ENCODE data around the gene HERPUD1. TPM values are rescaled to one million over a fixed set of nuclear protein-coding genes. Genes with fewer than 3 reads are reported as not detected.
"Not testable (repeated sequence)": the region's sequence is repeated elsewhere in the genome, so short reads cannot be mapped to it uniquely, and the experiment has no call there.

HERPUD1 gene
- total and polyA plus RNA-seq, 5 donors, result 94.6 to 126 (median 116) TPM

GRCh38 chr16:56964243-56965148, 32.6 kb downstream of the HERPUD1 start:
- peaks cover 7% of the 10 kb centered on the region for H3K4me1 ChIP-seq (ENCODE audit: control insufficient read depth, insufficient read depth, low read length)
- DNase-seq (peak; percentile 91 to 97 (median 95)), ATAC-seq (peak; percentile 32 to 74)
- no peaks in the 10 kb centered on the region for H3K27me3 ChIP-seq (ENCODE audit: control insufficient read depth, insufficient read depth)
- no peak overlapping the region for H3K27ac ChIP-seq (ENCODE audit: low read length)
- H3K4me3 ChIP-seq (ENCODE audit: low read length), result no peak overlapping the region
- WGBS, result 45% methylated on average over 30 of the region's 30 CpGs
- intact Hi-C loops (cut with DNase I), result loop anchor here in 1 of 4 donors (10.0 kb wide), 1 partner anchor 80 kb away; no protein-coding TSS in a partner anchor
- H3K9me3 ChIP-seq (ENCODE audit: control insufficient read depth, low read length), result no peaks in the 10 kb centered on the region

DNA sequence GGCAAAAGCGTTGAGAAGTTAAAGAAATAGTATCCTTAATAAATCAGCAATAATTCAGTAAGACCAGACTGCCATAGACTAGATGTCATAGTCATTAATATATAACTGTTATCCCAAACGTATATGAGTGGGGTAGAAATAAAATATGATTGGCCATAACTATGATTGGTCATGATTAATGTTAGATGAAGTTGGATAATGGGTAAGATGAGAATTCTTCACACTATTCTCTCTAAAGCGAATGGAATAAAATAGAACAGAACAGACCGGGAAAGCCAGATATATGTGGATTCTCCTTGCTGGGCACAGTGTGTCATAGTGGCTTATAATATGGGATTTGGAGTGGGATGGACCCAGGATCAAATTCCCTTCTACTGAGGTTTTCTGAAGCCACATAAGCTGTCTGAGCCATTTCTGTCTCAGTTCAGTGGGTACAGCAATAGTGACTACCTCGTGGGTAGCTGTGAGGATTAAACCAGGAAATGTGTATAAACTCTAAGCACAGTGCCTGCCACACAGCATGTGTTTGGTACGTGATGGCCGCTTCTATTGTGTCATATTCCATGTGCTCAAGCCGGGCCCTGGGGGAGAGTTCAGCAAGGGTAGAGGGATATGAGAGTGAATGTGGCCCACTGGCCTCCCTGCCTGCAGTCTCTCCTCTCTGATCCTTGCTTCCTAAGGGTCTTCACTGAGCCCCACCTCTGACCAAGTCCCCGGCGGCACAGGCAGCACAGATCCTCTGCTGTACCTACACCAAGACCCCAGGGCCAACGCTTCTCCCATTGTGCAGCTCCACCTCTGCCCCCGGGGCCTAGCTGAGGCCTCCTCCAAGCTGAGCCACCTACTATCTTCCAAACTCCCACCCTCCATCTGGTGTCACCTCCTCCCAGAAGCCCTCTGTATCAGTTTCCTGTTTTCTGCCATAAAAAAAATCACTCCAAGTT, 33.5 kb downstream of the HERPUD1 start:
- H3K27ac ChIP-seq (ENCODE audit: low read length), result no peak overlapping the region
- intact Hi-C loops (cut with DNase I), result loop anchor here in 1 of 4 donors (10.0 kb wide), 1 partner anchor 79 kb away; no protein-coding TSS in a partner anchor
- no peaks in the 10 kb centered on the region for H3K27me3 ChIP-seq (ENCODE audit: control insufficient read depth, insufficient read depth)
- H3K9me3 ChIP-seq (ENCODE audit: control insufficient read depth, low read length), result no peaks in the 10 kb centered on the region
- ATAC-seq, result no peak
- 73% methylated on average over 12 of the region's 12 CpGs for WGBS
- no peak for DNase-seq
- no peak overlapping the region for H3K4me3 ChIP-seq (ENCODE audit: low read length)
- peaks cover 7% of the 10 kb centered on the region for H3K4me1 ChIP-seq (ENCODE audit: control insufficient read depth, insufficient read depth, low read length)

- Histone ChIP-seq H3K9me3 (ENCODE audit: control insufficient read depth, low read length) (no peaks in the 10 kb centered on the region), H3K4me3 (ENCODE audit: low read length) (no peak overlapping the region), H3K4me1 (ENCODE audit: control insufficient read depth, insufficient read depth, low read length) (peaks cover 7% of the 10 kb centered on the region), H3K27me3 (ENCODE audit: control insufficient read depth, insufficient read depth) (no peaks in the 10 kb centered on the region), H3K27ac (ENCODE audit: low read length) (no peak overlapping the region)
- DNase-seq (no peak), ATAC-seq (no peak)
- intact Hi-C loops (cut with DNase I), result loop anchor here in 1 of 4 donors (10.0 kb wide), 1 partner anchor 79 kb away; no protein-coding TSS in a partner anchor
- WGBS, result 47% methylated on average over 3 of the region's 3 CpGs
These were observed 34.1 kb downstream of the HERPUD1 start for GRCh38 chr16:56966093-56966475.

DNA sequence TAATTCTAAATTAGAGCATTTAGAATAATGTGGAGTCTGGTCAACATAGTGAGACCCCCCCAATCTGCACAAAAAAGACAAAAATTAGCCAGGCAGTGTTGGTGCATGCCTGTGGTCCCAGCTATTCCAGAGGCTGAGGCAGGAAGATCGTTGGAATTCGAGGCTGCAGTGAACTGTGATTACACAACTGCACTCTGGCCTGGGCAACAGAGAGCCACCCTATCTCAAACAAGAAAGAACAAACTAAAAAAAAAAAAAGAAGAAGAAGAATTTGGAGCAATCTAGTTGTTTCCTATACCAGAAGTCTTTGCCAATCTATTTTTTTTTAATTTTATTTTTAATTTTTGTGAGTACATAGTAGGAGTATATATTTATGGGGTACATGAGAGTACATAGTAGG, 35.8 kb downstream of the HERPUD1 start:
- H3K27ac ChIP-seq (ENCODE audit: low read length), result no peak overlapping the region
- no peak for ATAC-seq
- intact Hi-C loops (cut with DNase I), result loop anchor here in 1 of 4 donors (10.0 kb wide), 1 partner anchor 77 kb away; no protein-coding TSS in a partner anchor
- H3K9me3 ChIP-seq (ENCODE audit: control insufficient read depth, low read length), result no peaks in the 10 kb centered on the region
- peaks cover 3% of the 10 kb centered on the region for H3K4me1 ChIP-seq (ENCODE audit: control insufficient read depth, insufficient read depth, low read length)
- no peaks in the 10 kb centered on the region for H3K27me3 ChIP-seq (ENCODE audit: control insufficient read depth, insufficient read depth)
- WGBS, result 38% methylated on average over 2 of the region's 2 CpGs
- no peak overlapping the region for H3K4me3 ChIP-seq (ENCODE audit: low read length)
- DNase-seq, result no peak

GRCh38 chr16:56969769-56970168, 37.8 kb downstream of the HERPUD1 start:
- Histone ChIP-seq H3K4me3 (ENCODE audit: low read length) (no peak overlapping the region), H3K9me3 (ENCODE audit: control insufficient read depth, low read length) (no peaks in the 10 kb centered on the region), H3K4me1 (ENCODE audit: control insufficient read depth, insufficient read depth, low read length) (peaks cover 3% of the 10 kb centered on the region), H3K27ac (ENCODE audit: low read length) (no peak overlapping the region), H3K27me3 (ENCODE audit: control insufficient read depth, insufficient read depth) (no peaks in the 10 kb centered on the region)
- intact Hi-C loops (cut with DNase I), result loop anchor here in 1 of 4 donors (10.0 kb wide), 1 partner anchor 75 kb away; no protein-coding TSS in a partner anchor
- 92% methylated on average over 7 of the region's 7 CpGs for WGBS
- no peak for DNase-seq
- ATAC-seq, result no peak

GRCh38 chr16:56970934-56971767, 39.2 kb downstream of the HERPUD1 start:
- DNase-seq, result no peak
- no peak for ATAC-seq
- intact Hi-C loops (cut with DNase I), result no loop called here
- no peaks in the 10 kb centered on the region for H3K4me1 ChIP-seq (ENCODE audit: control insufficient read depth, insufficient read depth, low read length)
- no peaks in the 10 kb centered on the region for H3K27me3 ChIP-seq (ENCODE audit: control insufficient read depth, insufficient read depth)
- H3K27ac ChIP-seq (ENCODE audit: low read length), result no peak overlapping the region
- H3K4me3 ChIP-seq (ENCODE audit: low read length), result no peak overlapping the region
- WGBS, result 56% methylated on average over 8 of the region's 8 CpGs
- H3K9me3 ChIP-seq (ENCODE audit: control insufficient read depth, low read length), result no peaks in the 10 kb centered on the region

GRCh38 chr16:56971768-56972043, 39.8 kb downstream of the HERPUD1 start:
- Histone ChIP-seq H3K9me3 (ENCODE audit: control insufficient read depth, low read length) (no peaks in the 10 kb centered on the region), H3K4me1 (ENCODE audit: control insufficient read depth, insufficient read depth, low read length) (no peaks in the 10 kb centered on the region), H3K27ac (ENCODE audit: low read length) (no peak overlapping the region), H3K4me3 (ENCODE audit: low read length) (no peak overlapping the region), H3K27me3 (ENCODE audit: control insufficient read depth, insufficient read depth) (no peaks in the 10 kb centered on the region)
- intact Hi-C loops (cut with DNase I), result no loop called here
- DNase-seq (no peak), ATAC-seq (no peak)
- 97% methylated on average over 3 of the region's 3 CpGs for WGBS

DNA sequence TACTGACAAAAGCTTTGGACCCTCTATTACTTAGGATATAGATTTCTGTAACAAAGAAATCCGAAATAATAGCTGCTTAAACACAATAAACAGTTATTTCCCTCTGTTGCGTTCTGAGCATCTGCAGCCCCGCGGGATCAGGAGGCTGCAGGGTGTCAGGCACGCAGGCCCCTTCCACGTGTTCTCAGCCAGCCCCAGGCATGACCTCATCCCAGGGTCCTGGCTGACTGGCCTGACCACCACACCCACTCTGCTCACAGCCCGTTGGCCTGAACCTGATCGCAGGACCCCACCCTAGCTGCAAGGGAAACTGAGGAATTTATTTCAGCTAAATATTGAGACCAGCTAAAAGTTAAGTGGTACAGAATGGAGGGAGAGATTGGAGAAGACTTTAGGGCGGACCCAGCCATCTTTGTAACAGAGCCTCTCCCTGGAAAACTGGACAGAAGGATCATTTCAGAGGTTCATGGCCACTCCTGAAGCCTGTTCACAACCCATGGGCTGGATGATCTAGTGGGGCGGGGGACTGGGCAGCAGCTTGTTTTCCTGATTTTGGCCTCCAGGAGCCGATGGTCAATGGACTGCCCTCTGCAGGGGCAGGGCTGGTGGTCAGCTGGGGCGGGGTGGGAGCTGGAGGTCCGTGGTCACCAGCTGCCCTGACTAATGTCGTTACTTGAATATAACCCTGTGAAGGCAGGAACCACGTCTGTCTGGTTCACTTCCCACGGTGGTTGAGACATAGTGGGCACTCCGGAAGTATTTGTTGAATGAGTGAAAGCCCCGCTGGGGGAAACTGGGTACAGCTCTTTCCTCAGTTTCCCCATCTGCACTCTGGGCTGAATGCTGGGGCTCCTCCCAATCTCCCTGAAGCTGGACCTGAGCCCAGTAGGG, 40.7 kb downstream of the HERPUD1 start:
- DNase-seq (no peak), ATAC-seq (no peak)
- Histone ChIP-seq H3K4me1 (ENCODE audit: control insufficient read depth, insufficient read depth, low read length) (no peaks in the 10 kb centered on the region), H3K27ac (ENCODE audit: low read length) (no peak overlapping the region), H3K27me3 (ENCODE audit: control insufficient read depth, insufficient read depth) (no peaks in the 10 kb centered on the region), H3K9me3 (ENCODE audit: control insufficient read depth, low read length) (no peaks in the 10 kb centered on the region), H3K4me3 (ENCODE audit: low read length) (no peak overlapping the region)
- 74% methylated on average over 18 of the region's 18 CpGs for WGBS
- intact Hi-C loops (cut with DNase I), result no loop called here

DNA sequence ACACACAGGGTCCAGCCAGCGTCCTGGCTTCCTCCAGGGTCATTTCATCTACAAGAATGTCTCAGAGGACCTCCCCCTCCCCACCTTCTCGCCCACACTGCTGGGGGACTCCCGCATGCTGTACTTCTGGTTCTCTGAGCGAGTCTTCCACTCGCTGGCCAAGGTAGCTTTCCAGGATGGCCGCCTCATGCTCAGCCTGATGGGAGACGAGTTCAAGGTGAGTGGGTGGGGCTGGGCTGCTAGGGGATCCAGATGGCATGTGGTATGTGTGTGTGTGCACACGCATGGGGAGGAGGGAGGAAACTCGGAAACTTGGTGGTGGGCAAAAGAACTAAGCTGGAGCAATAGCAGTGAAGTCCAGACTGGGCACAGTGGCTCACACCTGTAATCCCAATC, 41.4 kb downstream of the HERPUD1 start:
- Histone ChIP-seq H3K27ac (ENCODE audit: low read length) (no peak overlapping the region), H3K4me3 (ENCODE audit: low read length) (no peak overlapping the region), H3K4me1 (ENCODE audit: control insufficient read depth, insufficient read depth, low read length) (no peaks in the 10 kb centered on the region), H3K9me3 (ENCODE audit: control insufficient read depth, low read length) (no peaks in the 10 kb centered on the region), H3K27me3 (ENCODE audit: control insufficient read depth, insufficient read depth) (no peaks in the 10 kb centered on the region)
- WGBS, result 89% methylated on average over 9 of the region's 9 CpGs
- ATAC-seq (no peak), DNase-seq (no peak)
- intact Hi-C loops (cut with DNase I), result no loop called here

GRCh38 chr16:56973899-56974298, 42.0 kb downstream of the HERPUD1 start:
- ATAC-seq; H3K27ac ChIP-seq (ENCODE audit: low read length); intact Hi-C loops (cut with DNase I); H3K4me3 ChIP-seq (ENCODE audit: low read length); DNase-seq; H3K9me3 ChIP-seq (ENCODE audit: control insufficient read depth, low read length); H3K27me3 ChIP-seq (ENCODE audit: control insufficient read depth, insufficient read depth); H3K4me1 ChIP-seq (ENCODE audit: control insufficient read depth, insufficient read depth, low read length): not testable (repeated sequence)
- WGBS, result 96% methylated on average over 7 of the region's 7 CpGs
